ENCODE measurements around the gene DCXR.

Gene DCXR

DNA sequence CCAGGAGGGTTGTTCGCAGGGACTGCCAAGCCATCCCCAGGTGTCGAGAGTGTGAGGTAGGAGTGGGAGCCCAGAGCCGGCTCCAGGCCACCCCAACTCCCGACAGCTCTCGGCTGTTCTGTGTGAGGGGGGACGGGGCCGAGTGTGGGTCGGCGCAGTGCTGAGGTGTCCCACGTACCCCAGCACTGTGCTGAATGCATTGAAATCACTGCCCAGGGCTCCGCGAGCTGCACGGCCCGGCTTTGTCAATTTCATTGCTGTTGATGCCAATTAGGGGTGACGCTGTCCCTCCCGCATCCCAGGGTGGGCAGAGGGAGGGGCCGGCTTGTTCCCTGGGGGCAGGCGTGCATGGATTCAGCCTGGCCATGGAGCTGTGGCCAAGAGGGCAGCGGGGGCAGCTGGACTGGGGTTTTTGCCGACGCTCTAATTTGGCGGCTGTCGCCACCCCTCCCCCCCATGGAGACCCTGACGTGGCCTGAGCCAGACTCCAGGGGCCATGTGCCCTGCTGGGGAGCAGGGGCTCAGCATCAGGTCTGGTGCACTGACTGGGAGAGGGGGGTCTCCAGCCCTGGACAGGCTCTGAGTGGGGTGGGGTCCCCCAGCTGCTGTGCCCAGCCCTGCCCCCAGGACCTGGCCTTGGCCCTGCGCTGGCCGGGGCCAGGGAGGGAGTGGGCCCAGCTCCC is 29.1 kb downstream of the DCXR start:
- Histone ChIP-seq H3K36me3 (ENCODE audit: control insufficient read depth in 1 of 2, insufficient read depth in 2 of 2, low read depth in 1 of 2, low read length in 2 of 2) (peaks cover 0 to 52% of the 10 kb centered on the region in 2 experiments), H2BK5ac (ENCODE audit: low read depth, low read length, poor library complexity, severe bottlenecking) (no peak overlapping the region), H3K27me3 (ENCODE audit: control insufficient read depth in 1 of 2, insufficient read depth in 1 of 2, low read length in 2 of 2) (no peaks in the 10 kb centered on the region), H2AK5ac (ENCODE audit: low read length, severe bottlenecking) (peak overlapping the region; percentile 17), H2BK15ac (ENCODE audit: low read depth, poor library complexity, severe bottlenecking) (peak overlapping the region; percentile 12), H3K79me1 (replicated peaks; ENCODE audit: low read length, poor library complexity, severe bottlenecking) (peaks cover 6% of the 10 kb centered on the region), H3K4me3 (ENCODE audit: insufficient read depth in 1 of 2, low read depth in 1 of 2, low read length in 2 of 2) (no peak overlapping the region), H4K91ac (ENCODE audit: low read length) (peak overlapping the region; percentile 29), H3K4me2 (ENCODE audit: low read length, poor library complexity, severe bottlenecking) (no peak overlapping the region), H4K8ac (ENCODE audit: low read length) (no peak overlapping the region), H3K9me3 (ENCODE audit: control insufficient read depth, low read length) (no peaks in the 10 kb centered on the region), H3K4ac (ENCODE audit: low read depth in 1 of 2, low read length in 2 of 2) (no peak overlapping the region), H3K27ac (ENCODE audit: low read length, poor library complexity, severe bottlenecking) (no peak overlapping the region), H3K9ac (ENCODE audit: low read length) (no peak overlapping the region), H2AFZ (ENCODE audit: low read depth, low read length) (no peak overlapping the region), H3K23ac (ENCODE audit: low read length in 2 of 2) (no peak overlapping the region), H3K14ac (ENCODE audit: low read length in 2 of 2) (no peak overlapping the region), H2BK12ac (ENCODE audit: low read length in 2 of 2) (no peak overlapping the region), H2BK120ac (ENCODE audit: low read depth, low read length) (no peak overlapping the region), H3K4me1 (ENCODE audit: control insufficient read depth, insufficient read depth, low read depth, low read length) (peaks cover 59% of the 10 kb centered on the region), H3K18ac (ENCODE audit: low read depth in 1 of 2, low read length in 2 of 2) (no peak overlapping the region)
- DNase-seq, result no peak
- WGBS, result 94% methylated on average over 26 of the region's 26 CpGs

DNA sequence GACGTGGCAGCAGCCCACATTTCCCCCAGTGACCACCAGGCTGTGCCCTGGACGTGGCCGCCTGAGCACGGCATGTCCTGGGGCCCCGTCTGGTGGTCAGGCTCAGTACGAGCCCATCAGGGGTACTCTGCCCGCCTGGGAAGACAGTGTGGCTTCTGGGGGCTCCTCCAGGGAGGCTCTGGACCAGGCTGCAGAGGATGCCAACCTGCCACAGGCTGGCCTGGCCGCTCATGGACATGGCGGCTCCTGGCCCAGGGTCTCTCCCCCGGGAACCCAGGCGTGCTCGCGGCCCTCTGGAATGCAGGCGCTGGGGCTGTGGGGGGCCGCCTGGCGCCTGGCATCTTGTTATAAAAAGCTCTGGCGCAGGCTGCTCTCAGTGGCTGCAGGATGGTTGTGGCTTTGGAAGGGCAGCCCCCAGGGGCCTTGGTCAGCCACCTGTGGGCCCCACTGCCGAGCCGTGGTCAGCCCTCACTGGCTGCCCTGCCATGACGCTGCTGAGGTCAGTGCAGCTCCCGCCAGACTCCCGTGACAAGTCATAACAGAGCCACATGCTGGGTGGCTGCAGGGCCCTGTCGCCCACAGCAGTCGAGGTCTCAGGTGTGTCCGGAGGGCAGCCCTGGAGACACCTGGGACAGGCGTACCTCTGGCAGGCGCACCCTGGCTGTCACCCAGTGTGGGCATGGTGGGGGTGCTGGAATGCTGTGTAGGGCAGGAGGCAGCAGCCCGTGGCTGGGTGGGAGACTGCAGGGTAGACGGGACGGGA is 29.8 kb downstream of the DCXR start:
- Histone ChIP-seq H4K91ac (ENCODE audit: low read length) (peak overlapping the region; percentile 29), H3K18ac (ENCODE audit: low read depth in 1 of 2, low read length in 2 of 2) (no peak overlapping the region), H3K4me1 (ENCODE audit: control insufficient read depth, insufficient read depth, low read depth, low read length) (peaks cover 62% of the 10 kb centered on the region), H3K14ac (ENCODE audit: low read length in 2 of 2) (peak overlapping the region in 1 of 2 experiments; percentile 36), H3K9me3 (ENCODE audit: control insufficient read depth, low read length) (no peaks in the 10 kb centered on the region), H3K23ac (ENCODE audit: low read length in 2 of 2) (no peak overlapping the region), H3K36me3 (ENCODE audit: control insufficient read depth in 1 of 2, insufficient read depth in 2 of 2, low read depth in 1 of 2, low read length in 2 of 2) (peaks cover 0 to 45% of the 10 kb centered on the region in 2 experiments), H3K4me2 (ENCODE audit: low read length, poor library complexity, severe bottlenecking) (peak overlapping the region; percentile 33), H2BK15ac (ENCODE audit: low read depth, poor library complexity, severe bottlenecking) (no peak overlapping the region), H4K8ac (ENCODE audit: low read length) (peak overlapping the region; percentile 76), H3K4me3 (ENCODE audit: insufficient read depth in 1 of 2, low read depth in 1 of 2, low read length in 2 of 2) (no peak overlapping the region), H3K27ac (ENCODE audit: low read length, poor library complexity, severe bottlenecking) (no peak overlapping the region), H3K4ac (ENCODE audit: low read depth in 1 of 2, low read length in 2 of 2) (no peak overlapping the region), H2BK5ac (ENCODE audit: low read depth, low read length, poor library complexity, severe bottlenecking) (peak overlapping the region; percentile 33), H2AK5ac (ENCODE audit: low read length, severe bottlenecking) (peak overlapping the region; percentile 51), H3K27me3 (ENCODE audit: control insufficient read depth in 1 of 2, insufficient read depth in 1 of 2, low read length in 2 of 2) (no peaks in the 10 kb centered on the region), H2BK12ac (ENCODE audit: low read length in 2 of 2) (no peak overlapping the region), H3K9ac (ENCODE audit: low read length) (no peak overlapping the region), H2AFZ (ENCODE audit: low read depth, low read length) (no peak overlapping the region), H2BK120ac (ENCODE audit: low read depth, low read length) (no peak overlapping the region), H3K79me1 (replicated peaks; ENCODE audit: low read length, poor library complexity, severe bottlenecking) (peaks cover 6% of the 10 kb centered on the region)
- WGBS, result 87% methylated on average over 30 of the region's 30 CpGs
- no peak for DNase-seq

DNA sequence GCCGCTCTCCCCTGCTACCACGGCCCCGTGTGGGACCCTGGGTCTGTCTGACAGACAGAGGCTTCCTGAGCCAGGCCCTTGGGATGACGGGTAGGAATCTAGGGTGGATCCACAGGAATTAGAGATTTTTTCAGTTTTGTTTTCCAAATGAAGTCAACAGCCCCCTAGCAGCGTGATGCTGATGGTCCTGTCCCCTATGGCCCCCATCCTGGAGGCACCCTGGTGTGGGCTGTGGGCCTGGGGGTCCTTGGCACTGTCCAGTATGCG is 30.3 kb downstream of the DCXR start:
- Histone ChIP-seq H3K9ac (ENCODE audit: low read length) (no peak overlapping the region), H2AK5ac (ENCODE audit: low read length, severe bottlenecking) (peak overlapping the region; percentile 83), H3K23ac (ENCODE audit: low read length in 2 of 2) (no peak overlapping the region), H3K4me2 (ENCODE audit: low read length, poor library complexity, severe bottlenecking) (no peak overlapping the region), H3K4ac (ENCODE audit: low read depth in 1 of 2, low read length in 2 of 2) (no peak overlapping the region), H3K79me1 (replicated peaks; ENCODE audit: low read length, poor library complexity, severe bottlenecking) (peaks cover 6% of the 10 kb centered on the region), H3K27ac (ENCODE audit: low read length, poor library complexity, severe bottlenecking) (no peak overlapping the region), H2BK5ac (ENCODE audit: low read depth, low read length, poor library complexity, severe bottlenecking) (no peak overlapping the region), H4K91ac (ENCODE audit: low read length) (no peak overlapping the region), H4K8ac (ENCODE audit: low read length) (no peak overlapping the region), H3K14ac (ENCODE audit: low read length in 2 of 2) (peak overlapping the region in 1 of 2 experiments; percentile 36), H2BK15ac (ENCODE audit: low read depth, poor library complexity, severe bottlenecking) (no peak overlapping the region), H3K36me3 (ENCODE audit: control insufficient read depth in 1 of 2, insufficient read depth in 2 of 2, low read depth in 1 of 2, low read length in 2 of 2) (peaks cover 0 to 40% of the 10 kb centered on the region in 2 experiments), H2BK120ac (ENCODE audit: low read depth, low read length) (no peak overlapping the region), H3K4me3 (ENCODE audit: insufficient read depth in 1 of 2, low read depth in 1 of 2, low read length in 2 of 2) (no peak overlapping the region), H2BK12ac (ENCODE audit: low read length in 2 of 2) (no peak overlapping the region), H3K9me3 (ENCODE audit: control insufficient read depth, low read length) (no peaks in the 10 kb centered on the region), H2AFZ (ENCODE audit: low read depth, low read length) (no peak overlapping the region), H3K27me3 (ENCODE audit: control insufficient read depth in 1 of 2, insufficient read depth in 1 of 2, low read length in 2 of 2) (no peaks in the 10 kb centered on the region), H3K18ac (ENCODE audit: low read depth in 1 of 2, low read length in 2 of 2) (no peak overlapping the region), H3K4me1 (ENCODE audit: control insufficient read depth, insufficient read depth, low read depth, low read length) (peaks cover 65% of the 10 kb centered on the region)
- WGBS, result 89% methylated on average over 6 of the region's 6 CpGs
- DNase-seq, result no peak

GRCh38 chr17:82006468-82007227 is 30.8 kb downstream of the DCXR start:
- no peaks in the 10 kb centered on the region for H3K9me3 ChIP-seq (ENCODE audit: control insufficient read depth, low read length)
- no peak overlapping the region for H3K27ac ChIP-seq (ENCODE audit: low read length, poor library complexity, severe bottlenecking)
- no peak overlapping the region for H3K4ac ChIP-seq (ENCODE audit: low read depth in 1 of 2, low read length in 2 of 2)
- no peak overlapping the region for H2AFZ ChIP-seq (ENCODE audit: low read depth, low read length)
- H3K4me1 ChIP-seq (ENCODE audit: control insufficient read depth, insufficient read depth, low read depth, low read length), result peaks cover 69% of the 10 kb centered on the region
- H3K27me3 ChIP-seq (ENCODE audit: control insufficient read depth in 1 of 2, insufficient read depth in 1 of 2, low read length in 2 of 2), result no peaks in the 10 kb centered on the region
- H3K14ac ChIP-seq (ENCODE audit: low read length in 2 of 2), result no peak overlapping the region
- no peak overlapping the region for H2BK5ac ChIP-seq (ENCODE audit: low read depth, low read length, poor library complexity, severe bottlenecking)
- no peak overlapping the region for H4K91ac ChIP-seq (ENCODE audit: low read length)
- peaks cover 6% of the 10 kb centered on the region for H3K79me1 ChIP-seq (replicated peaks; ENCODE audit: low read length, poor library complexity, severe bottlenecking)
- H2BK12ac ChIP-seq (ENCODE audit: low read length in 2 of 2), result no peak overlapping the region
- H3K4me3 ChIP-seq (ENCODE audit: insufficient read depth in 1 of 2, low read depth in 1 of 2, low read length in 2 of 2), result no peak overlapping the region
- H3K9ac ChIP-seq (ENCODE audit: low read length), result no peak overlapping the region
- no peak overlapping the region for H3K4me2 ChIP-seq (ENCODE audit: low read length, poor library complexity, severe bottlenecking)
- H2BK15ac ChIP-seq (ENCODE audit: low read depth, poor library complexity, severe bottlenecking), result no peak overlapping the region
- peak overlapping the region; percentile 83 for H2AK5ac ChIP-seq (ENCODE audit: low read length, severe bottlenecking)
- WGBS, result 88% methylated on average over 22 of the region's 24 CpGs
- peaks cover 0 to 35% of the 10 kb centered on the region in 2 experiments for H3K36me3 ChIP-seq (ENCODE audit: control insufficient read depth in 1 of 2, insufficient read depth in 2 of 2, low read depth in 1 of 2, low read length in 2 of 2)
- peak; percentile 27 for DNase-seq
- H4K8ac ChIP-seq (ENCODE audit: low read length), result no peak overlapping the region
- H3K18ac ChIP-seq (ENCODE audit: low read depth in 1 of 2, low read length in 2 of 2), result no peak overlapping the region
- H2BK120ac ChIP-seq (ENCODE audit: low read depth, low read length), result no peak overlapping the region
- H3K23ac ChIP-seq (ENCODE audit: low read length in 2 of 2), result no peak overlapping the region

Measured in mesenchymal stem cell (in vitro differentiated cells and primary cell).